MM.1S (cell line): ENCODE results near the gene SUFU.

Experiments
- CTCF ChIP-seq: fragments of 300-600 bp; sonication (generic); IDR thresholded peaks from 2 replicates; pipeline ENCODE4 v1.5.1; 2016; ENCODE audit warnings: antibody characterized with exemption, low read length, mixed read lengths
- EZH2 ChIP-seq: fragments of 300-600 bp; sonication (generic); optimal IDR thresholded peaks from 2 replicates; pipeline ENCODE3; 2017; ENCODE audit warnings: low read depth, mild to moderate bottlenecking, antibody characterized with exemption, low read length, mixed read lengths

GRCh38 chr10:102628451-102628911 lies 124.7 kb downstream of the SUFU start:
- no peak for TF ChIP-seq CTCF
- no peak for TF ChIP-seq EZH2
